ENCODE measurements around the gene ZNF726.

GRCh38 chr19:23916991-23917390, 2.3 kb downstream of the ZNF726 start:
- no peak for TF ChIP-seq OSR1 (CRISPR knock-in tag; IDR thresholded peaks at IDR 0.05)
- TF ChIP-seq ZC3H10 (CRISPR knock-in tag; IDR thresholded peaks at IDR 0.05): no peak
- TF ChIP-seq CREB5 (CRISPR knock-in tag; IDR thresholded peaks at IDR 0.05; ENCODE audit: low read depth): no peak
- no peak for TF ChIP-seq POU6F1 (CRISPR knock-in tag; IDR thresholded peaks at IDR 0.05; ENCODE audit: borderline replicate concordance, low read depth)
- no peak for TF ChIP-seq ZFP30 (CRISPR knock-in tag; IDR thresholded peaks at IDR 0.05)
- TF ChIP-seq ZFP3 (CRISPR knock-in tag; IDR thresholded peaks at IDR 0.05): no peak
- no peak for TF ChIP-seq ISL1 (CRISPR knock-in tag; IDR thresholded peaks at IDR 0.05)
- TF ChIP-seq CSDC2 (CRISPR knock-in tag; IDR thresholded peaks at IDR 0.05): no peak
- no peak for TF ChIP-seq ARNTL (CRISPR knock-in tag; IDR thresholded peaks at IDR 0.05; ENCODE audit: borderline replicate concordance, low read depth)
- no peak for TF ChIP-seq RARB (CRISPR knock-in tag; IDR thresholded peaks at IDR 0.05)

Measured in SK-N-SH treated with all-trans-retinoic acid at 6 μM for 48 hours (cell line).